Renal cortex interstitium (tissue), 11 donors: ENCODE measurements around the gene EID3. TPM values are rescaled to one million over a fixed set of nuclear protein-coding genes. Genes with fewer than 3 reads are reported as not detected.
A peak's percentile ranks its signal among the peaks of the same experiment; 100 is the strongest.
"Not testable (repeated sequence)": the region's sequence is repeated elsewhere in the genome, so short reads cannot be mapped to it uniquely, and the experiment has no call there.

Experiments used
- DNase-seq, 11 donors: peaks; one replicate each; pipeline ENCODE4 v3.0.0-alpha.2; 2013; ENCODE audit warnings: low read depth in 9 of 11, low spot score in 4 of 11; ENCODE audit errors: extremely low read depth in 1 of 11
- polyA plus RNA-seq, 3 donors: library from polyadenylated mRNA; unstranded; fragments of 120-200 nt; gene quantifications; one replicate each; pipeline ENCODE4 v1.2.1, GENCODE V29; 2013; ENCODE audit not compliant: insufficient read length in 3 of 3

Gene EID3
- polyA plus RNA-seq, 3 donors: 3.9 to 4.9 (median 4.1) TPM

DNA sequence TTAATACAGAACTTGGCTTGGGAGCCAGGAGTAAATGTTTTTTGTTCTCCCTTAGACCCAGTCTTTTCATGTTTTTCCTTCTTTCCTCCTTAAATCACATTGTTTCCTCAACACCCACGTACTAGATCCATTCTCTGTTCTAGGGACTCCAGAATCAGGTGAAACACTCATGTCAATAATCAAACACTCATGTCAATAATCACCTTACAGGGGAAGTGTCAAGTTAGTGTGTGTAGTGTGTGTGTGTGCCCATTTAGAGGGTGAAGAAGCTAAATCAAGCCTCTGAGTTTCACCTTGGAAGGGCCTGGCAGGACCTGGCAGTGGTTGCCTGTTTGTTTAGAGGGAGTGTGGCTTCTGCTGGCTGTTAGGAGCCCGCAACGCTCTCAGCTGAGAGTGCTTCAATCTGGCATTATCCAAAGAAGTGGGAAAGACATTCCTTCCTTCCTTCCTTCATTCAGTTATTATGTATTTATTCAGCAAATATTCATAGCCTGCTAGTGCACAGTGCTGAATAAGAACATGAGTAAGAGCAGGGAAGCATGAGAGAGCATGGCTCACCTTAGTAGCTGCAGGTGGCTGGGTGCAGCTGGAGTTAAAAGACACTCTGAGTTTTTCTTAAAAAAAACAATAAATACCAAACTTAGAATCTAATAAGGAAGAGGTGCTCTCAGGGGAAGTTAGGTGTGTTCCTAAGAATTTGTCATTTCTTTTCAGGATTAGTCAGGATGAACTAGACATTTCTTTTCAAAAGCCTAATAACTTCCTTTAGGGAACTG lies 17.6 kb upstream of the EID3 start:
- no peak for DNase-seq

GRCh38 chr12:104286516-104287482 lies 16.7 kb upstream of the EID3 start:
- peak; percentile 82 to 93 (median 91) for DNase-seq

DNA sequence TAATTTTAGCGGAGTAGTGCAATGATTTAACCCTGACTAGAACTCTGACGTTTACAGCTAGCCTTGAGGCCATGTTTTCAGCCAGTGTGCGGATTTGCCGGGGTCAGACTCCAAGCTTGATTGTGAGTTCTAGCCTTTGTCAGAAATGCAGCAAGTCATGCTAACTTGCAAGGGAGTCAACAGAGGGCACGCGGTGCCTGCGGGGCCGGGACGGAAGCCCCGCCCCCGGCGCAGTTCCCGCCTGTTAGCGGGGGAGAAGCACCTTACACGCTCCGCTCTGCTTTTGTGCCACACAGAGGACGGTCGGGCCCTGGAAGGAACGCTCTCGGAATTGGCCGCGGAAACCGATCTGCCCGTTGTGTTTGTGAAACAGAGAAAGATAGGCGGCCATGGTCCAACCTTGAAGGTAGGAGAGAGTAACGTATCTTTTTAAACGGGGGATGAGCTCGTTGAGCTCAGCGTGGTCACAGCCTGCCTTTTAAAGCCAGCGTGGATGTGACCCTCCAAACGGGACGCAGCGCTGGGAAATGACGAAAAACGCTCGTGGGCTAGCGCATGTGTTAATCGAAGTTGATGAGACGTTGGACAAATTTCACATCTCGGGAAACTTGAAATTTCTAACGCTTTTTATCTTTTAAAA lies 14.8 kb upstream of the EID3 start:
- peak in 8 of 11 donors; percentile 61 to 82 (median 76) for DNase-seq

DNA sequence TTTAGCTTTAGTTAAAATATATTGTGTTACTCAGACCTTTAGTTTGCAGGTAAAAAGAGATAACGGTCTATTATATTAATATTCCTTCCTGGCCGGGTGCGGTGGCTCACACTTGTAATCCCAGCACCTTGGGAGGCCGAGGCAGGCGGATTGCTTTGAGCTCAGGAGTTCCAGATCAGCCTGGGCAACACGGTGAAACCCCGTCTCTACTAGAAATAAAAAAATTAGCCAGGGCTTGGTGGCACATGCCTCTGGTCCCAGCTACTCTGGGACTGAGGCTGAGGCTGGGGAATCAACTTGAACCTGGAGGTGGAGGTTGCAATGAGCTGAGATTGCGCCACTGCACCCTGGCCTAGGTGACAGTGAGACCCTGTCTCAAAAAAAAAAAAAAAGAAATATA lies 13.2 kb upstream of the EID3 start:
- DNase-seq: no peak

GRCh38 chr12:104290855-104291254 lies 12.7 kb upstream of the EID3 start:
- no peak for DNase-seq

DNA sequence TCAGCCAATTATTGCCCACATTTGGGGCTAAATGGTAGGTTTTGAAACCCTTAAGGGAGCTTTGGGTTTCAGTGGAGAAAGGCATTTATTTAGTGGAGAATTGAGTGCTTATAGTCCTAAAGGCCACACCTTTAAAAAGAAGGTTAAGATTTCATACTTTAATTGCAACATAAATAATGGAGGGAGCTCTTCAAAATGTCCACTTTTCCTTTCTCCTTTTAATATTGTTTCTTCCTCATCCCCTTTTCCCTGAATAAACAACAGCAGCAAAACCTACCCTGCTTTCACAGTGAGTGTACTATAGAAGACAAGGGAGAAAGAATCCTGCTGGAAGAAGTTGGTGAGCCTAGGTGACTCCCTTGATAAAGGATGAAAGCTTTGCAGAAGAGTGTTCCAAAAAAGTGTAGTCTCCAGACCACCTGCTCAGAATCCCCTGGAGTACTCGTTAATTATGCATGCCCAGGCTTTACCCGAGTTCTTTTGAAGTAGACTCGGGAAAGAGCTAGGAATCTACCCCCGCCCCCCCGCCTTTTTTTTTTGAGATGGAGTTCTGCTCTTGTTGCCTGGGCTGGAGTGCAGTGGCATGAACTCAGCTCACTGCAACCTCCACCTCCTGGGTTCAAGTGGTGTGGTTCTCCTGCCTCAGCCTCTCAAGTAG lies 11.5 kb upstream of the EID3 start:
- DNase-seq: no peak

DNA sequence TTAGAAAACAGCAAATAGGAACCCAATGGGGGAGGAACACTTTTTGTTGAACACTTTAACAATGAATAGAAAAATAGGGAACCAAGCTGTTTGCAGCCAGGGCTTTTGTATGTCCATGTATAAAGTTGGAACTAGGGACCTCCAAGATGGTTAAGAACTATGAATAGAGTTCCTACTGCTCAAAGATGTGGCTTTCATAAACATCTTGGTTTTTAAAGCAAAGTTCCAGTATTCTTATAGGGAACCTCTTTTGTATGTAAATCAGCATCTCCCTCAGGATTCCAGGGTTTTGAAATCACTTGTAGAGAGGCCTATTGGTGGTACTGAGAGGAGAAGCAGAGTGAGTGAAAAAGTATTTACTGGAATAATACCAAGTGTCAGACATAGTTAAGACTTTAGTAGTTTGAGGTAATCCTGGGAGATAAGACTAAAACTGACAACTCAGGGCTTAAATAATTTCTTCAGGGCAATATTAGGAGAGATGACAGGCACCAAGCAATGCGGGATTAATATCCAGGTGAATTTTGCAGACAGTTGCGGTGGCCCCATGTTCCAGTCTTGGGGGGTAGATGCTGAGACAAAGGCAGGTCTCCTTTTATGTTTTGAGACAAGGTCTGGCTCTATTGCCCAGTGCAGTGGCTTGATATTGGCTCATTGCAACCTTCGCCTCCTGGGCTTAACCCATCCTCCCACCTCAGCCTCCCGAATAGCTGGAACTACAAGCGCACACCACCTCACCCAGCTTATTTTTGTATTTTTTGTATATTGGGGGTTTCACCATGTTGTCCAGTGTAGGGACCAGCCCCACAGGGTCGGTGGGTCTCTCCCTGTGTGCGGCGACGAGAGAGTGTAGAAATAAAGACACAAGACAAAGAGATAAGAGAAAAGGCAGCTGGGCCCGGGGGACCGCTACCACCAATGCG lies 10.4 kb upstream of the EID3 start:
- no peak for DNase-seq

DNA sequence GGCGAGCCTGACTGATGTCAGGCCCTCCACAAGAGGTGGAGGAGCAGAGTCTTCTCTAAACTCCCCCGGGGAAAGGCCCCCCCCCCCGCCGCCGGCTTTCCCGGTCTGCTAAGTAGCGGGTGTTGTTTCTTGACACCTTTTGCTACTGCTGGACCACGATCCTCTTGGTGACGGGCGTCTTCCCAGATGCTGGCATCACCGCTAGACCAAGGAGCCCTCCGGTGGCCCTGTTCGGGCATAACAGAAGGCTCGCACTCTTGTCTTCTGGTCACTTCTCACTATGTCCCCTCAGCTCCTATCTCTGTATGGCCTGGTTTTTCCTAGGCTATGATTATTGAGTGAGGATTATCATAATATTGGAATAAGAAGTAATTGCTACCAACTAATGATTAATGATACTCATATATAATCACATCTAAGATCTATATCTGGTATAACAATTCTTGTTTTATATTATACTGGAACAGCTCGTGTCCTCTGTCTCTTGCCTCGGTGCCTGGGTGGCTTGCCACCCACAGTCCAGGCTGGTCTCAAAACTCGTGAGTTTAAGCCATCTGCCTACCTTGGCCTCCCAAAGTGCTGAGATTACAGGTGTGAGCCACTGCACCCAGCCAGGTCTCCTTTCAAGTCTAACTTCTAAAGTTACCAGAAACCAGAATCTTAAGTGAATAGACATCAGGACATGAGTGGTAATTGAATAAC lies 9.2 kb upstream of the EID3 start:
- DNase-seq: not testable (repeated sequence)

- no peak for DNase-seq
Observed at GRCh38 chr12:104294927-104295668, 8.4 kb upstream of the EID3 start.

DNA sequence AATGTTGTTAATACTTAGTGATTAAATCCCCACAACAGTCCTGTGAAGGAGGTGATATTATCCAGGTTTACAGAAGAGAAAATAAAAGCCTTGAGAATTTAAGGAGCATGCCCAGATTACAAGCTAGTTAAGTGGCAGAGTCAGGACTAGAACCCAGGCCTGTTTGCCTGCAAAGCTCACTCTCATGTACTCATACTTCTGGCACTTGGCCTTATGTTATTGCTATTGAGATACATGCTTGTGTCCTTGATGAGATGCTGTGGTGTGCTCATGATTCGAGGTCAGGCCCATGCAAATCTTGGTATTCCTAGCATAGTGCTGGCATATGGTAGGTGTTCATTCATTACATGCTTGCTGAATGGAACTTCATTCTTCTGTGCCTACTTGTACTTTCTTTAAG lies 7.6 kb upstream of the EID3 start:
- DNase-seq: no peak

DNA sequence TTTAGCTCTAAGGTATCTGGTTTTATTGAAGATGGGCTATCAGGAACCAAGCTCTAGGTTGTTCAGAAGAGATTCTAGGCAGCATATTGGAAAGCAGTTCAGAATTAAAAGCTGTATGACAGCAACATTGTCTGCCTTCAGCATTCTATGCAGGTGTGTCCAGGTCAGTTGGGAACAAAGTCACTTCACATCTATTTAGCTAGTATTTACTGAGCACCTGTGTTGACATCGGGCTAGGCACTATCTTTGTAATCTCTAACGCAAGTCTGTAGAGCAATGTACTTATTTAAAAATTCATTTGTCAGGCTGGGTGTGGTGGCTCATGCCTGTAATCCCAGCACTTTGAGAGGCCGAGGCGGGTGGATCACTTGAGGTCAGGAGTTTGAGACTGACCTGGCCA lies 6.8 kb upstream of the EID3 start:
- no peak for DNase-seq

DNA sequence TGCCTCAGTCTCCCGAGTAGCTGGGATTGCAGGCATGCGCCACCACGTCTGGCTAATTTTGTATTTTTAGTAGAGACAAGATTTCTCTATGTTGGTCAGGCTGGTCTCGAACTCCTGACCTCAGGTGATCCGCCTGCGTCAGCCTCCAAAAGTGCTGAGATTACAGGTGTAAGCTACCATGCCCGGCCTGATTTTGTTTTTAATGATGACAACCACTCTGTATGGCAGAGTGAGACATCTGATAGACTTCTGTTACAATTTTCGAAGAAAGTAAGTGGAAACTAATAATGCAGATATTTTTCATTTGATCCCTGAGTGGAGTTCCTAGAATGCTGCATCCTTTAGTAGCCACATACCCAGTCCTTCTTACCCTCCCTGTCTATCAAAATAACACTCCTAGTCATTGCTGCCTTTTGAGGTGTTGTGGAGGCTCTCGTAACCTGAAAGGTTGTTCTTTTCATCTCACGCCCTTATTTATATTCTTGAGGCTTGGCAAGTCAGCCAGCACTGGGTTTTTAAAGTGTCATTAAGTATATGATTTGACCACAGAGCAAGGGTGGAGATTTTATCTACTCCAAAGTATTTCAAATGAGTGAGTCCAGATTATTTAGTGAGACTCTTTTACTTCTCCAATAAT lies 5.9 kb upstream of the EID3 start:
- DNase-seq: no peak

GRCh38 chr12:104299842-104300481 lies 3.6 kb upstream of the EID3 start:
- no peak for DNase-seq

- no peak for DNase-seq
Observed at GRCh38 chr12:104304261-104305009, 896 bp downstream of the EID3 start.

- DNase-seq: no peak
Observed at GRCh38 chr12:104305349-104305748, 1.8 kb downstream of the EID3 start.
